HG03442 (cell line): Measurements from ENCODE around the gene FAM76B.

Experiments used
- ATAC-seq: cut with Tn5 transposase; IDR thresholded peaks from one replicate; pipeline ENCODE4 v1.9.1; 2021; ENCODE audit warnings: mild to moderate bottlenecking, moderate library complexity; ENCODE audit not compliant: unreplicated experiment

The FAM76B gene

GRCh38 chr11:95734009-95734572 lies 55.5 kb downstream of the FAM76B start:
- no peak for ATAC-seq

- ATAC-seq = no peak
These were observed 56.5 kb downstream of the FAM76B start for GRCh38 chr11:95732930-95733602.

- ATAC-seq = no peak
These were observed 60.1 kb downstream of the FAM76B start for GRCh38 chr11:95729462-95729861.

GRCh38 chr11:95728790-95729189 lies 60.8 kb downstream of the FAM76B start:
- no peak for ATAC-seq

GRCh38 chr11:95728094-95728493 lies 61.5 kb downstream of the FAM76B start:
- ATAC-seq = no peak

GRCh38 chr11:95727620-95728019 lies 62.0 kb downstream of the FAM76B start:
- ATAC-seq = no peak

- ATAC-seq = no peak
These were observed 62.5 kb downstream of the FAM76B start for GRCh38 chr11:95727111-95727510.

- no peak for ATAC-seq
These were observed 64.4 kb downstream of the FAM76B start for GRCh38 chr11:95725196-95725595.

- ATAC-seq = no peak
These were observed 66.1 kb downstream of the FAM76B start for GRCh38 chr11:95723361-95723942.

- no peak for ATAC-seq
These were observed 69.4 kb downstream of the FAM76B start for GRCh38 chr11:95720195-95720594.
